Measurements from ENCODE around the gene CHN2.

DNA sequence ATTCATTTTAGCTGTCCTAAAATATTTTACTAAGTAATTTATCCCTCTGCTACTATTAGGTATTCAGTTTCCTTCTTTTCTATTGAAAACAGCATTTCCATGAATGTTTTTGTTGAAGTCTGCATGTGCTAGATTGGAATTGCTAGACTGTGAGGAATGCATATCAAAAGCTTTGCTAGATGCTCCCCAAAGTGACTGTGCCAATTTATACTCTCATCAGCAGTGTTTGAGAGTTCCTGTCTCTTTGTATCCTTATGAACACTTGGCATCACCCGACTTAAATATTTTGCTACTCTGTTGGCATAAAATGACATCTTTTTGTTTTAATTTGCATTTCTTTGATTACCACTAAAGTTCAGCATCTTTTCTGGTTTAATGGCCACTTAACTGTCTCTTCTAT, 324.0 kb downstream of the CHN2 start:
- no peak for TF ChIP-seq CTCF (IDR thresholded peaks at IDR 0.05; ENCODE audit: low read depth, low read length)
- no peak for TF ChIP-seq POLR2A (IDR thresholded peaks at IDR 0.05; ENCODE audit: extremely low read depth, insufficient read length)
